Tibial nerve (tissue), 4 donors: ENCODE data around the gene RRM1. TPM values are rescaled to one million over a fixed set of nuclear protein-coding genes. Genes with fewer than 3 reads are reported as not detected.

Source experiments
- DNase-seq, 2 donors: peaks; one replicate each; pipeline ENCODE4 v3.0.0-alpha.2; 2019; ENCODE audit warnings: low spot score in 2 of 2
- H3K27ac ChIP-seq, 4 donors: fragments of 200-600 bp; sonication (generic) in 3 of 4; one replicate each; pipeline ENCODE4 v1.5.1; 2017 to 2019; ENCODE audit warnings: mild to moderate bottlenecking in 1 of 4
- H3K27me3 ChIP-seq, 2 donors: fragments of 200-600 bp; sonication (generic) in 1 of 2; one replicate each; pipeline versions ENCODE4 v1.5.1 to v1.6.0; 2017 to 2019
- H3K36me3 ChIP-seq, 3 donors: fragments of 200-600 bp; sonication (generic); one replicate each; pipeline ENCODE4 v1.5.1; 2018 to 2019
- H3K4me1 ChIP-seq, 4 donors: fragments of 200-600 bp; sonication (generic) in 3 of 4; one replicate each; pipeline ENCODE4 v1.5.1; 2017 to 2019
- H3K4me3 ChIP-seq, 4 donors: fragments of 200-600 bp; sonication (generic) in 3 of 4; one replicate each; pipeline ENCODE4 v1.5.1; 2017 to 2019; ENCODE audit warnings: mild to moderate bottlenecking in 1 of 4, moderate library complexity in 1 of 4
- H3K9me3 ChIP-seq, 4 donors: fragments of 200-600 bp; sonication (generic) in 3 of 4; one replicate each; pipeline ENCODE4 v1.5.1; 2017 to 2019
- EP300 ChIP-seq, 2 donors: sonication (generic); formaldehyde crosslinking; IDR thresholded peaks; one replicate each; pipeline ENCODE4 v1.6.1; 2017; ENCODE audit warnings: antibody characterized with exemption in 2 of 2, mild to moderate bottlenecking in 1 of 2
- POLR2A ChIP-seq, 2 donors: fragments of 450-650 bp; IDR thresholded peaks; one replicate each; pipeline ENCODE4 v1.6.1; 2017; ENCODE audit warnings: antibody characterized with exemption in 2 of 2, mild to moderate bottlenecking in 2 of 2, moderate library complexity in 2 of 2
- WGBS, 2 donors: methylation state at CpG; one replicate each; pipeline ENCODE4 v1.1.5; 2018; 5-methylcytosine and 5-hydroxymethylcytosine counted together
- total RNA-seq, 4 donors: library from RNA; depleted of rRNA; stranded (reverse); fragments of >200 nt; gene quantifications; one replicate each; pipeline ENCODE4 v1.1.0, GENCODE V29; 2016
- TF ChIP-seq, protein P1 (sequence below), 5 experiments: fragments of 200-600 bp in 3 of 5; fragments of 450-650 bp in 2 of 5; sonication (generic) in 3 of 5; IDR thresholded peaks; one replicate each; pipeline ENCODE4 v1.5.1; 2016 to 2019; ENCODE audit warnings: antibody characterized with exemption in 5 of 5, mild to moderate bottlenecking in 3 of 5, moderate library complexity in 2 of 5

RRM1 gene
- total RNA-seq, 4 donors from 2014 or later: 23.3 to 35.2 (median 31.5) TPM

DNA sequence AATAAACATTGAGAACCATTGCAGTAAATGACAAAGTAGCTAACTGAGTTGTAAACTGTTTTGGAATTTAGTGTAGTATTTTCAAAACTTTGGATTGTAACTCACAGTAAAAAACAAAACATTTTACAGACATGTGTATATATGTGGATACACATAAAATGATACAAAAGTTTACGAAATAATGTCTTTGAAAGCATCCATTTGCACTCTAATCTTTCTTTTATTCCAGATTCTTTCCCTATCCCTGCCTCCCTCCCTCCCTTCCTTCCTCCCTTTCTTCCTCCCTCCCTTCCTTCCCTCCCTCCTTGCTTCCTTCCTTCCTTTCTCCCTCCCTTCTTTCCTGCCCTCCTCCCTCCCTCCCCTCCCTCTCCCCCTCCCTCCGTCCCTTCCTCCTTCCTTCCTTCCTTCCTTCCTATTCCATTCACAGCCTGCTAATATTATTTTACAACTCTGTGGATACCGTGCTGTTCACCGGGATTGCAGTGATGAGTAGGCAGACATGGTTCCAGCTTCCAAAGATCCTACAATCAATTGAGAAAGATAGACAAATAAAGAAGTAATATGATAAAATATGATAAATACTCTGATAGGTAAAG is 3.5 kb downstream of the RRM1 start:
- DNase-seq: no peak
- peaks cover 0 to 16% (median 0%) of the 10 kb centered on the region in 3 donors for H3K36me3 ChIP-seq
- H3K4me1 ChIP-seq: peaks cover 0 to 40% (median 2%) of the 10 kb centered on the region in 4 donors
- no peaks in the 10 kb centered on the region for H3K27me3 ChIP-seq
- 63 to 66% methylated on average over 3 to 4 of the region's 4 CpGs for WGBS, 2 donors
- no peak for TF ChIP-seq EP300 (IDR thresholded peaks at IDR 0.05)
- TF ChIP-seq, protein P1, sequence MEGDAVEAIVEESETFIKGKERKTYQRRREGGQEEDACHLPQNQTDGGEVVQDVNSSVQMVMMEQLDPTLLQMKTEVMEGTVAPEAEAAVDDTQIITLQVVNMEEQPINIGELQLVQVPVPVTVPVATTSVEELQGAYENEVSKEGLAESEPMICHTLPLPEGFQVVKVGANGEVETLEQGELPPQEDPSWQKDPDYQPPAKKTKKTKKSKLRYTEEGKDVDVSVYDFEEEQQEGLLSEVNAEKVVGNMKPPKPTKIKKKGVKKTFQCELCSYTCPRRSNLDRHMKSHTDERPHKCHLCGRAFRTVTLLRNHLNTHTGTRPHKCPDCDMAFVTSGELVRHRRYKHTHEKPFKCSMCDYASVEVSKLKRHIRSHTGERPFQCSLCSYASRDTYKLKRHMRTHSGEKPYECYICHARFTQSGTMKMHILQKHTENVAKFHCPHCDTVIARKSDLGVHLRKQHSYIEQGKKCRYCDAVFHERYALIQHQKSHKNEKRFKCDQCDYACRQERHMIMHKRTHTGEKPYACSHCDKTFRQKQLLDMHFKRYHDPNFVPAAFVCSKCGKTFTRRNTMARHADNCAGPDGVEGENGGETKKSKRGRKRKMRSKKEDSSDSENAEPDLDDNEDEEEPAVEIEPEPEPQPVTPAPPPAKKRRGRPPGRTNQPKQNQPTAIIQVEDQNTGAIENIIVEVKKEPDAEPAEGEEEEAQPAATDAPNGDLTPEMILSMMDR (IDR thresholded peaks at IDR 0.05): no peak
- TF ChIP-seq POLR2A (IDR thresholded peaks at IDR 0.05): no peak
- H3K9me3 ChIP-seq: no peaks in the 10 kb centered on the region
- H3K4me3 ChIP-seq: no peak overlapping the region
- H3K27ac ChIP-seq: no peak overlapping the region

DNA sequence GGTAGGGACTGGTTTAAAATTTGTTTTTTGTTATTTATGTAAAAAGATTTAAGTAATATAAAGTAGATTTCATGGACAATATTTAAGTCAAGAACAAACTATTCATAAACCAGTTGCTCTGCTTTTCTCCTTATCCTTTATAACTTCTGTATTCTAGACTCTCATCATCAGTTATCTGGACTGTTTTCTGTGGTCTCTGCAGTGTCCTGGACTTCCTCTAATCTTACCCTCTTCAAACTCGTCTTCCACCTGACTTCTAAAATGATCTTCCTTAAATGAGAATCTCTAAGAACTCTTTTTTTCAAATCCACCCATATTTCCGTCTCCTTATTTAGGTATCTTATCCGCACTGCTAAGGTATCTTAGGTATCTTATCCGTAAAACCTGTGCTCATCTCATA is 8.1 kb downstream of the RRM1 start:
- no peaks in the 10 kb centered on the region for H3K27me3 ChIP-seq
- no peak overlapping the region for H3K4me3 ChIP-seq
- DNase-seq: no peak
- H3K9me3 ChIP-seq: no peaks in the 10 kb centered on the region
- TF ChIP-seq EP300 (IDR thresholded peaks at IDR 0.05) (no peak), POLR2A (IDR thresholded peaks at IDR 0.05) (no peak)
- TF ChIP-seq, protein P1 (IDR thresholded peaks at IDR 0.05): no peak
- H3K27ac ChIP-seq: no peak overlapping the region
- WGBS, 2 donors: 90 to 93% methylated on average over 4 of the region's 4 CpGs
- peaks cover 0 to 8% (median 0%) of the 10 kb centered on the region in 4 donors for H3K4me1 ChIP-seq
- H3K36me3 ChIP-seq: peaks cover 0 to 53% (median 0%) of the 10 kb centered on the region in 3 donors

DNA sequence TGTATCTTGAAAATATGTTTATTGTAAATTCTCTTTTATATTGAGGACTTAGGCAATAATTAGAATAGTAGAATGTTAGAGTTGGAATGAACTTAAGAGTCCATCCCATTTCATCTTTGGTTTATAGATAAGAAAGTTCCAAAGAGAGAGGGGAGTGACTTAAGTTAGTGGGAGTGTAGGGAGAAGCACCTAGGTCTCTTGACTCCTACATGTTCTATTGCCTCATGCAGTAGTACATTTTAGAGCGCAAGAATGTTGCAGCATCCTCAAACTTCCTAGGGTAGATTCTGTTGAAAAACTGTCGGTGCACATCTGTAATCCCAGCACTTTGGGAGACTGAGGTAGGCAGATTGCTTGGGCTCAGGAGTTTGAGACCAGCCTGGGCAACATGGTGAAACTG is 8.7 kb downstream of the RRM1 start:
- H3K4me1 ChIP-seq: peaks cover 0 to 3% (median 0%) of the 10 kb centered on the region in 4 donors
- peaks cover 0 to 59% (median 0%) of the 10 kb centered on the region in 3 donors for H3K36me3 ChIP-seq
- WGBS, 2 donors: 91 to 98% methylated on average over 2 of the region's 2 CpGs
- no peaks in the 10 kb centered on the region for H3K9me3 ChIP-seq
- DNase-seq: no peak
- H3K27me3 ChIP-seq: no peaks in the 10 kb centered on the region
- no peak overlapping the region for H3K27ac ChIP-seq
- TF ChIP-seq EP300 (IDR thresholded peaks at IDR 0.05): no peak
- TF ChIP-seq, protein P1 (IDR thresholded peaks at IDR 0.05): no peak
- no peak for TF ChIP-seq POLR2A (IDR thresholded peaks at IDR 0.05)
- H3K4me3 ChIP-seq: no peak overlapping the region

DNA sequence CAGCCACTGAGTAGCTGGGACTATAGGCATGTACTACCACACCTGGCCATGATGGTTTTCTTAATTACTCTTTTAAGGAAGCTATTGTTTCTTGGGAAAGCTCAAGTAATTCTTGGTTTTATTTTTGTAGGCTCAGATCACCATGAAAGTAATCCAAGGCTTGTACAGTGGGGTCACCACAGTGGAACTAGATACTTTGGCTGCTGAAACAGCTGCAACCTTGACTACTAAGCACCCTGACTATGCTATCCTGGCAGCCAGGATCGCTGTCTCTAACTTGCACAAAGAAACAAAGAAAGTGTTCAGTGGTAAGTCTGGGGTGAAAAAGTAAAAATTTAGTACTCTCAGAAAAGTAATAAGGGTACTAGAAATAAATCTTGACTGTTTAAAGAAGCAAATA is 11.3 kb downstream of the RRM1 start:
- no peak for DNase-seq
- TF ChIP-seq EP300 (IDR thresholded peaks at IDR 0.05) (no peak), POLR2A (IDR thresholded peaks at IDR 0.05) (no peak)
- TF ChIP-seq, protein P1 (IDR thresholded peaks at IDR 0.05): no peak
- H3K4me3 ChIP-seq: no peak overlapping the region
- H3K36me3 ChIP-seq: peaks cover 0 to 84% (median 0%) of the 10 kb centered on the region in 3 donors
- no peaks in the 10 kb centered on the region for H3K9me3 ChIP-seq
- no peak overlapping the region for H3K27ac ChIP-seq
- WGBS, 2 donors: 88 to 95% methylated on average over 1 of the region's 1 CpG
- peaks cover 0 to 5% (median 0%) of the 10 kb centered on the region in 4 donors for H3K4me1 ChIP-seq
- no peaks in the 10 kb centered on the region for H3K27me3 ChIP-seq

DNA sequence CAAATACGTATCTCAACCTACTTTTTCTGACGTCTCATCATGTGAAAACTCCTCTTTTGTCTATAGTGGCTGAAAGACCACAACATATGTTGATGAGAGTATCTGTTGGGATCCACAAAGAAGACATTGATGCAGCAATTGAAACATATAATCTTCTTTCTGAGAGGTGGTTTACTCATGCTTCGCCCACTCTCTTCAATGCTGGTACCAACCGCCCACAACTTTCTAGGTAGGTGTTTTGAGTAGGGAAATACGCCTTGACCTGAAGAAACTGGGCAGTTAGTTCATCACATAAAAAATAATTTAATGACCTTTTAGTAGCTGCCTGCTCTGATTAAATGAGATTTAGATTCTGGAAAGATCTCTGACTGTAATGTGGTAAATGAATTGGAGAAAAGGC is 17.2 kb downstream of the RRM1 start:
- Histone ChIP-seq H3K4me3 (no peak overlapping the region), H3K9me3 (no peaks in the 10 kb centered on the region), H3K36me3 (peaks cover 0 to 97% (median 0%) of the 10 kb centered on the region in 3 donors), H3K27me3 (no peaks in the 10 kb centered on the region), H3K4me1 (peaks cover 0 to 5% (median 0%) of the 10 kb centered on the region in 4 donors), H3K27ac (no peak overlapping the region)
- DNase-seq: no peak
- WGBS, 2 donors: 71 to 74% methylated on average over 5 of the region's 5 CpGs
- TF ChIP-seq POLR2A (IDR thresholded peaks at IDR 0.05): no peak
- TF ChIP-seq EP300 (IDR thresholded peaks at IDR 0.05): no peak
- TF ChIP-seq, protein P1 (IDR thresholded peaks at IDR 0.05): no peak
